K562 (cell line): ENCODE measurements around the gene LMBR1. TPM values are rescaled to one million over a fixed set of nuclear protein-coding genes. Genes with fewer than 3 reads are reported as not detected.

Source experiments
- ATAC-seq: fragments of 200-7000 bp; cut with Tn5 transposase; 3 replicates; pipeline ENCODE4 v1.9.1; 2020; ENCODE audit warnings: moderate library complexity
- BruUV-seq: library from RNA; stranded (reverse); fragments of 400-500 nt; replicated peaks from 2 replicates; lab custom pipeline; 2021; lab: Mats Ljungman, UMichigan
- CTCF ChIA-PET: fragments of 300-600 bp; formaldehyde crosslinking; extraction: SDS; loops from one replicate; lab custom pipeline; 2021; ENCODE audit warnings: low intra/inter-chr PET ratio; lab: Yijun Ruan, JAX
- POLR2A ChIA-PET: fragments of 300-600, 350-650 bp; sonication (Branson Sonifier 250); formaldehyde crosslinking; extraction: SDS; loops from one replicate; lab custom pipeline; 2021; ENCODE audit warnings: antibody characterized with exemption, inconsistent platforms; lab: Yijun Ruan, JAX
- DNase-seq, 4 experiments: peaks; one replicate each; pipeline versions ENCODE4 v3.0.0 to v3.0.0-alpha.2; 2011 to 2018; ENCODE audit warnings: low spot score in 3 of 4, mixed read lengths in 3 of 4; ENCODE audit errors: extremely low read depth in 1 of 4
- FAIRE-seq: peaks from 2 replicates; lab custom pipeline; 2011; peaks lifted over from hg19 to GRCh38; lab: Jason Lieb, UNC
- H2AFZ ChIP-seq: 2 replicates; pipeline ENCODE4 v1.6.0; 2011; ENCODE audit warnings: low read depth, low read length, control low read depth, inconsistent platforms
- H3K27ac ChIP-seq: fragments of 200-600 bp; 3 replicates; pipeline ENCODE4 v1.8.0; 2011; ENCODE audit warnings: low read depth, mild to moderate bottlenecking, control low read depth, inconsistent platforms, low read length, moderate library complexity, mixed read lengths; ENCODE audit errors: extremely low read depth
- H3K27me3 ChIP-seq, 2 experiments: fragments of 300-600 bp in 1 of 2; 2 replicates in 1 of 2; 3 replicates in 1 of 2; pipeline versions ENCODE4 v1.6.0 to v1.8.0; 2011; ENCODE audit warnings: inconsistent platforms in 2 of 2, low read length in 2 of 2, mild to moderate bottlenecking in 1 of 2, mixed read lengths in 1 of 2, moderate library complexity in 1 of 2; ENCODE audit not compliant: control insufficient read depth in 2 of 2, insufficient read depth in 2 of 2
- H3K36me3 ChIP-seq: fragments of 300-600 bp; 3 replicates; pipeline ENCODE4 v1.8.0; 2011; ENCODE audit warnings: mild to moderate bottlenecking, low read length, inconsistent platforms; ENCODE audit not compliant: control insufficient read depth, insufficient read depth
- H3K4me1 ChIP-seq, 2 experiments: fragments of 200-600 bp in 1 of 2; replicated peaks in 1 of 2; 2 replicates in 1 of 2; 3 replicates in 1 of 2; pipeline versions ENCODE4 v1.5.1 to v1.8.0; 2011; ENCODE audit warnings: inconsistent platforms in 2 of 2, low read length in 2 of 2, mild to moderate bottlenecking in 1 of 2, mixed read lengths in 1 of 2, moderate library complexity in 1 of 2; ENCODE audit not compliant: control insufficient read depth in 2 of 2, insufficient read depth in 2 of 2
- H3K4me2 ChIP-seq: 2 replicates; pipeline ENCODE4 v1.6.1; 2011; ENCODE audit warnings: low read length, control low read depth, inconsistent platforms, mixed read lengths; ENCODE audit not compliant: insufficient read depth
- H3K4me3 ChIP-seq: fragments of 200-600 bp; sonication (generic), shearing (Covaris generic); 2 replicates; pipeline ENCODE4 v1.5.1; 2016; ENCODE audit warnings: control low read depth, inconsistent platforms
- H3K79me2 ChIP-seq: fragments of 200-600 bp; 3 replicates; pipeline ENCODE4 v1.8.0; 2011; ENCODE audit warnings: low read length, inconsistent platforms; ENCODE audit not compliant: control insufficient read depth, insufficient read depth
- H3K9ac ChIP-seq, 2 experiments: 2 replicates each; pipeline versions ENCODE4 v1.6.0 to v1.6.1; 2011; ENCODE audit warnings: low read depth in 2 of 2, low read length in 2 of 2, control low read depth in 1 of 2, inconsistent platforms in 1 of 2, mild to moderate bottlenecking in 1 of 2, mixed read lengths in 1 of 2; ENCODE audit not compliant: insufficient read depth in 1 of 2
- H3K9me1 ChIP-seq: one replicate; pipeline ENCODE4 v1.6.0; 2011; ENCODE audit warnings: inconsistent platforms, mild to moderate bottlenecking, low read length, moderate library complexity; ENCODE audit not compliant: control insufficient read depth, insufficient read depth
- H3K9me3 ChIP-seq: replicated peaks from 2 replicates; pipeline ENCODE4 v1.5.1; 2011; ENCODE audit warnings: low read depth, low read length, inconsistent platforms; ENCODE audit not compliant: control insufficient read depth, insufficient read depth
- H4K20me1 ChIP-seq: replicated peaks from 2 replicates; pipeline ENCODE4 v1.6.1; 2011; ENCODE audit warnings: low read length, inconsistent platforms, mixed read lengths; ENCODE audit not compliant: control insufficient read depth, insufficient read depth
- BRF1 ChIP-seq: IDR thresholded peaks from 3 replicates; pipeline ENCODE4 v1.6.1; 2011; ENCODE audit warnings: borderline replicate concordance, mild to moderate bottlenecking; ENCODE audit not compliant: insufficient read length; ENCODE audit errors: extremely low read depth
- CREB3L1 ChIP-seq: fragments of 450-650 bp; IDR thresholded peaks from 2 replicates; pipeline ENCODE4 v1.6.1; 2014; ENCODE audit warnings: low read depth, mild to moderate bottlenecking, moderate library complexity, borderline replicate concordance
- ETS1 ChIP-seq: conservative IDR thresholded peaks from 2 replicates; pipeline ENCODE4 v1.6.1; 2011; ENCODE audit warnings: low read depth, mild to moderate bottlenecking, low read length; ENCODE audit not compliant: control insufficient read depth
- ETV5 ChIP-seq: sonication (generic); formaldehyde crosslinking; IDR thresholded peaks from 2 replicates; pipeline ENCODE4 v1.4.0; 2020; ENCODE audit warnings: low read depth, mild to moderate bottlenecking, missing genetic modification reagents
- HNRNPUL1 ChIP-seq: fragments of 200-400 bp; formaldehyde crosslinking; IDR thresholded peaks from 2 replicates; pipeline ENCODE4 v1.6.1; 2017; ENCODE audit warnings: low read length
- NCOA2 ChIP-seq, 2 experiments: fragments of 450-650 bp; IDR thresholded peaks; 2 replicates each; pipeline ENCODE4 v1.6.1; 2018; ENCODE audit warnings: mild to moderate bottlenecking in 2 of 2, moderate library complexity in 1 of 2; ENCODE audit not compliant: partially characterized antibody in 2 of 2
- NCOA6 ChIP-seq: fragments of 450-650 bp; IDR thresholded peaks from 2 replicates; pipeline ENCODE4 v1.6.1; 2017; ENCODE audit warnings: mild to moderate bottlenecking
- PBX2 ChIP-seq, 2 experiments: IDR thresholded peaks in 1 of 2; conservative IDR thresholded peaks in 1 of 2; 2 replicates each; pipeline ENCODE4 v1.6.1; 2016; ENCODE audit warnings: low read depth in 2 of 2, mild to moderate bottlenecking in 1 of 2, missing compliant biosample characterization in 1 of 2, missing genetic modification characterization in 1 of 2, moderate library complexity in 1 of 2
- TGIF2 ChIP-seq: sonication (generic); formaldehyde crosslinking; IDR thresholded peaks from 2 replicates; pipeline ENCODE4 v1.8.1; 2022; ENCODE audit warnings: mild to moderate bottlenecking, missing genetic modification reagents, moderate library complexity
- ZNF23 ChIP-seq: fragments of 250-450 bp; sonication (Bioruptor Pico); IDR thresholded peaks from 2 replicates; pipeline ENCODE4 v1.4.0; 2020; ENCODE audit warnings: mild to moderate bottlenecking
- WGBS: fragments of 100-300 bp; shearing (Covaris generic); methylation state at CpG from one replicate; pipeline ENCODE4 v1.1.6; 2016; ENCODE audit warnings: low coverage, mixed read lengths; ENCODE audit not compliant: insufficient coverage; ENCODE audit errors: missing lambda C conversion rate; 5-methylcytosine and 5-hydroxymethylcytosine counted together
- in situ Hi-C: fragments of 300-500 bp; cut with MboI; formaldehyde crosslinking; loops from 4 replicates; pipeline ENCODE4 v1.15.0; 2018; ENCODE audit warnings: inconsistent platforms, mixed read lengths
- intact Hi-C: fragments of 100-400 bp; cut with micrococcal nuclease; formaldehyde crosslinking; loops from 2 replicates; pipeline ENCODE4 v1.14.2; 2022
- polyA plus RNA-seq, 8 experiments: library from polyadenylated mRNA; depleted of rRNA in 4 of 8; stranded (reverse) in 5 of 8; unstranded in 3 of 8; fragments of >200 nt; fragmentation: Nextera tagmentation in 2 of 8; fragmentation: Illumina TruSeq in 1 of 8; extraction: Ambion mirVana in 2 of 8; extraction: Trizol in 1 of 8; gene quantifications; 2 replicates each; pipeline versions ENCODE4 v1.2.1 to v1.2.3, GENCODE V29; 2011 to 2014; ENCODE audit warnings: inconsistent platforms in 1 of 8, missing spikeins in 1 of 8
- total RNA-seq, 7 experiments: library from RNA; depleted of rRNA in 6 of 7; stranded (reverse); fragments of >200 nt in 6 of 7; fragmentation: Illumina TruSeq in 2 of 7; extraction: Trizol in 2 of 7; gene quantifications; 2 replicates each; pipeline versions ENCODE4 v1.2.1 to v1.2.3, GENCODE V29; 2011 to 2021; ENCODE audit warnings: low replicate concordance in 1 of 7
- TF ChIP-seq, protein P1 (sequence below), 2 experiments: IDR thresholded peaks; 2 replicates each; pipeline ENCODE4 v1.6.1; 2011; ENCODE audit warnings: borderline replicate concordance in 1 of 2, control low read depth in 1 of 2, low read depth in 1 of 2, low read length in 1 of 2, mild to moderate bottlenecking in 1 of 2, mixed read lengths in 1 of 2, moderate library complexity in 1 of 2; ENCODE audit not compliant: insufficient read depth in 1 of 2, insufficient read length in 1 of 2, poor library complexity in 1 of 2, severe bottlenecking in 1 of 2; ENCODE audit errors: extremely low read depth in 1 of 2

LMBR1 gene
- total and polyA plus RNA-seq, 9 of the 15 experiments (the other 6 are each of a cell fraction or from before 2014, with no cell fraction given): 7.7 to 90.0 (median 59.9) TPM

DNA sequence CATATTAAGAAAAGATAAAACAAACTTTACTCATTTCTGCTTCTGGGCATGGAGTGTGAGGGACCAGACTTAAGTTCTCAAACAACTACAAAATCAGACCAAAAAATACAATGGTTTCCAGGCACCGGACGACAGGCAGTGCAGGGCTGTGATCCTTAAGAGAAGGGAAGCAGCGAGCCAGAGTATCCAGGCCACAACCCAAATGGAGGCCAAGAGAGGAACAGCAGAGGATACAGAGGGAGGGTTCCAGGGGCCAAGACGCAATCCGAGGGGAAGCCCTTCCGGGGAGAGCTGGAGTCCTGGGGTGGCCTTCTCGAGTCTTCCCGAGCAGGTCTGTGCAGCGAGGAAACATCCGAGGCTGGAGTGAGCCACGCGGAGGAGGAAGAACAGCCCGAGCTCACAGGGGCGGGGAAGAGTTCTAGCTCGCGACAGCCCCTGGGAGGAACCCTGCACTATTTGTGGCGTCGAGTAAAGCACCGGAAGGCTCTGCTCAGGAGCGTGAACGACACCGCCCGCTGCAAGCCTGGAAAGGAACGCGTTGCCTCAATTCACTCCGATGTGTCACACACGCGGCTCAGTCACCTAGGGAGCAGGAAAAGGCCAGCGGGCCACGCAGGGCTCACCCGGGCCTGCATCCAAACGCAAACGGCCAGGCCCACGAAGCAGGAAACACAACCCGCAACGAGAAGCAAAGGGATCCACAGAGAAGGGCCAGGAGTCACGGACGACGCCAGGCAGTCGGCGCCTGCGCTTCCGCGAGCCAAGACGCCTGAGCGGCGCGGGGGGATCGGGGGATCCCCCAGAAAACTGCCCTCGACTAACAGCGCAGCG, 253.3 kb downstream of the LMBR1 start:
- H3K4me2 ChIP-seq: peak overlapping the region; percentile 78
- no peak for FAIRE-seq
- H3K36me3 ChIP-seq: peaks cover 3% of the 10 kb centered on the region; the same call in 1 of the 3 replicates
- peak overlapping the region; percentile 71 for H3K4me3 ChIP-seq
- H3K4me1 ChIP-seq: peaks cover 5 to 20% of the 10 kb centered on the region in 2 experiments; a peak in 4 of 5 replicates
- in situ Hi-C loops: no loop called here
- peak overlapping the region; percentile 84 for H2AFZ ChIP-seq
- ATAC-seq: peak; percentile 77
- peak overlapping the region; percentile 91 to 92 for H3K9ac ChIP-seq
- CTCF ChIA-PET: no interaction called here
- DNase-seq: peak; percentile 65 to 88 (median 66)
- no peaks in the 10 kb centered on the region for H3K9me3 ChIP-seq
- no TSS peak for BruUV-seq
- 28% methylated on average over 49 of the region's 52 CpGs for WGBS
- H3K9me1 ChIP-seq: no peaks in the 10 kb centered on the region
- H3K27me3 ChIP-seq: no peaks in the 10 kb centered on the region
- POLR2A ChIA-PET: interaction anchor here (0.6 to 1.7 kb wide), 6 partner anchors 8 to 1112 kb away, joined by 3 to 9 read pairs (median 4); no protein-coding TSS in a partner anchor
- intact Hi-C loops: loop anchor here (5.0 to 10.0 kb wide), 3 partner anchors 95 to 835 kb away; partner anchors contain the start of gene LMBR1
- H4K20me1 ChIP-seq: no peaks in the 10 kb centered on the region
- peak overlapping the region; percentile 92 for H3K27ac ChIP-seq
- peaks cover 55% of the 10 kb centered on the region for H3K79me2 ChIP-seq
- no peak for TF ChIP-seq PBX2 (CRISPR knock-in tag; IDR thresholded peaks at IDR 0.05; ENCODE audit: low read depth)
- no peak for TF ChIP-seq PBX2 (tag; conservative IDR thresholded peaks at IDR 0.05; ENCODE audit: low read depth)
- no peak for TF ChIP-seq ZNF23 (CRISPR knock-in tag)
- peak; percentile 87 for TF ChIP-seq NCOA6
- TF ChIP-seq TGIF2: peak; percentile 91
- TF ChIP-seq ETV5 (CRISPR knock-in tag): peak; percentile 87
- TF ChIP-seq BRF1: no peak
- no peak for TF ChIP-seq NCOA2 (IDR thresholded peaks at IDR 0.05; ENCODE audit: partially characterized antibody in 2 of 2)
- TF ChIP-seq ETS1: 0 out of 2 replicates have a peak, but pooled peaks have one; percentile 71
- TF ChIP-seq HNRNPUL1: no peak
- TF ChIP-seq CREB3L1: peak; percentile 92; the same call in 1 of the 2 replicates
- TF ChIP-seq, protein P1, sequence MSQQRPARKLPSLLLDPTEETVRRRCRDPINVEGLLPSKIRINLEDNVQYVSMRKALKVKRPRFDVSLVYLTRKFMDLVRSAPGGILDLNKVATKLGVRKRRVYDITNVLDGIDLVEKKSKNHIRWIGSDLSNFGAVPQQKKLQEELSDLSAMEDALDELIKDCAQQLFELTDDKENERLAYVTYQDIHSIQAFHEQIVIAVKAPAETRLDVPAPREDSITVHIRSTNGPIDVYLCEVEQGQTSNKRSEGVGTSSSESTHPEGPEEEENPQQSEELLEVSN (IDR thresholded peaks at IDR 0.05; ENCODE audit: borderline replicate concordance in 1 of 2, extremely low read depth in 1 of 2, insufficient read depth in 1 of 2, insufficient read length in 1 of 2, low read depth in 1 of 2, low read length in 1 of 2, poor library complexity in 1 of 2, severe bottlenecking in 1 of 2): peak; percentile 88 to 94
